K562 (cell line): ENCODE data around the gene CPOX. TPM values are rescaled to one million over a fixed set of nuclear protein-coding genes. Genes with fewer than 3 reads are reported as not detected.

Experiments used
- ARNT ChIP-seq, 2 experiments: fragments of 450-650 bp; IDR thresholded peaks; 2 replicates each; pipeline ENCODE4 v1.6.1; 2016; ENCODE audit warnings: mild to moderate bottlenecking in 1 of 2
- CREBBP ChIP-seq: IDR thresholded peaks from one replicate; pipeline ENCODE4 v1.6.1; 2012; ENCODE audit warnings: low read depth, mild to moderate bottlenecking, control low read depth, inconsistent platforms, low read length
- E2F3 ChIP-seq: fragments of 250-450 bp; sonication (Bioruptor Pico); IDR thresholded peaks from 2 replicates; pipeline ENCODE4 v1.4.0; 2020; ENCODE audit warnings: mild to moderate bottlenecking
- EP400 ChIP-seq: fragments of 450-650 bp; IDR thresholded peaks from 2 replicates; pipeline ENCODE4 v1.6.1; 2017; ENCODE audit warnings: antibody characterized with exemption, mild to moderate bottlenecking, moderate library complexity
- L3MBTL2 ChIP-seq: fragments of 450-650 bp; IDR thresholded peaks from 2 replicates; pipeline ENCODE4 v1.6.1; 2016; ENCODE audit warnings: mild to moderate bottlenecking, moderate library complexity
- PML ChIP-seq: IDR thresholded peaks from 2 replicates; pipeline ENCODE4 v1.6.1; 2012; ENCODE audit warnings: low read length, inconsistent platforms
- POU5F1 ChIP-seq: fragments of 150-350 bp; IDR thresholded peaks from 2 replicates; pipeline ENCODE4 v1.6.1; 2014; ENCODE audit warnings: borderline replicate concordance, low read length, low read depth, mild to moderate bottlenecking; ENCODE audit not compliant: partially characterized antibody
- RBM15 ChIP-seq: fragments of 200-400 bp; formaldehyde crosslinking; IDR thresholded peaks from 2 replicates; pipeline ENCODE4 v1.6.1; 2018; ENCODE audit warnings: mild to moderate bottlenecking, low read length, moderate library complexity; ENCODE audit not compliant: insufficient read depth
- SMAD2 ChIP-seq: fragments of 150-350 bp; IDR thresholded peaks from 2 replicates; pipeline ENCODE4 v1.6.1; 2014; ENCODE audit warnings: low read depth, mild to moderate bottlenecking, low read length
- SMARCA4 ChIP-seq: fragments of 450-650 bp; IDR thresholded peaks from 2 replicates; pipeline ENCODE4 v1.6.1; 2016
- SMARCE1 ChIP-seq: fragments of 450-650 bp; IDR thresholded peaks from 2 replicates; pipeline ENCODE4 v1.7.1; 2016; ENCODE audit warnings: mild to moderate bottlenecking
- TAL1 ChIP-seq: fragments of 450-650 bp; IDR thresholded peaks from 2 replicates; pipeline ENCODE4 v1.6.1; 2016; ENCODE audit warnings: mild to moderate bottlenecking
- ZBTB2 ChIP-seq: fragments of 450-650 bp; IDR thresholded peaks from 2 replicates; pipeline ENCODE4 v1.6.1; 2016; ENCODE audit warnings: antibody characterized with exemption
- ZEB2 ChIP-seq: fragments of 450-650 bp; IDR thresholded peaks from 2 replicates; pipeline ENCODE4 v1.6.1; 2016
- ZNF133 ChIP-seq: fragments of 250-450 bp; sonication (Bioruptor Pico); IDR thresholded peaks from 2 replicates; pipeline ENCODE4 v1.4.0; 2020; ENCODE audit warnings: mild to moderate bottlenecking
- ZNF395 ChIP-seq: fragments of 200-800 bp; sonication (Bioruptor generic); IDR thresholded peaks from 2 replicates; pipeline ENCODE4 v1.6.1; 2017; ENCODE audit warnings: missing genetic modification characterization, missing compliant biosample characterization
- polyA plus RNA-seq, 8 experiments: library from polyadenylated mRNA; depleted of rRNA in 4 of 8; stranded (reverse) in 5 of 8; unstranded in 3 of 8; fragments of >200 nt; fragmentation: Nextera tagmentation in 2 of 8; fragmentation: Illumina TruSeq in 1 of 8; extraction: Ambion mirVana in 2 of 8; extraction: Trizol in 1 of 8; gene quantifications; 2 replicates each; pipeline versions ENCODE4 v1.2.1 to v1.2.3, GENCODE V29; 2011 to 2014; ENCODE audit warnings: inconsistent platforms in 1 of 8, missing spikeins in 1 of 8
- total RNA-seq, 7 experiments: library from RNA; depleted of rRNA in 6 of 7; stranded (reverse); fragments of >200 nt in 6 of 7; fragmentation: Illumina TruSeq in 2 of 7; extraction: Trizol in 2 of 7; gene quantifications; 2 replicates each; pipeline versions ENCODE4 v1.2.1 to v1.2.3, GENCODE V29; 2011 to 2021; ENCODE audit warnings: low replicate concordance in 1 of 7
- TF ChIP-seq, protein P1 (sequence below): sonication (generic); formaldehyde crosslinking; IDR thresholded peaks from 2 replicates; pipeline ENCODE4 v1.5.0; 2020; ENCODE audit warnings: missing genetic modification reagents
- TF ChIP-seq, protein P2 (sequence below), 2 experiments: IDR thresholded peaks in 1 of 2; conservative IDR thresholded peaks in 1 of 2; 2 replicates each; pipeline ENCODE4 v1.6.1; 2016; ENCODE audit warnings: low read depth in 2 of 2, mild to moderate bottlenecking in 1 of 2, missing compliant biosample characterization in 1 of 2, missing genetic modification characterization in 1 of 2, moderate library complexity in 1 of 2
- TF ChIP-seq, protein P3 (sequence below): fragments of 450-650 bp; IDR thresholded peaks from 2 replicates; pipeline ENCODE4 v1.6.1; 2016; ENCODE audit warnings: mild to moderate bottlenecking
- TF ChIP-seq, protein P4 (sequence below): fragments of 450-650 bp; formaldehyde crosslinking; conservative IDR thresholded peaks from 2 replicates; pipeline ENCODE4 v1.4.0; 2022; ENCODE audit warnings: mild to moderate bottlenecking, missing genetic modification characterization

The CPOX gene
- total and polyA plus RNA-seq, 9 of the 15 experiments (the other 6 are each of a cell fraction or from before 2014, with no cell fraction given), result 14.6 to 82.1 (median 24.8) TPM

DNA sequence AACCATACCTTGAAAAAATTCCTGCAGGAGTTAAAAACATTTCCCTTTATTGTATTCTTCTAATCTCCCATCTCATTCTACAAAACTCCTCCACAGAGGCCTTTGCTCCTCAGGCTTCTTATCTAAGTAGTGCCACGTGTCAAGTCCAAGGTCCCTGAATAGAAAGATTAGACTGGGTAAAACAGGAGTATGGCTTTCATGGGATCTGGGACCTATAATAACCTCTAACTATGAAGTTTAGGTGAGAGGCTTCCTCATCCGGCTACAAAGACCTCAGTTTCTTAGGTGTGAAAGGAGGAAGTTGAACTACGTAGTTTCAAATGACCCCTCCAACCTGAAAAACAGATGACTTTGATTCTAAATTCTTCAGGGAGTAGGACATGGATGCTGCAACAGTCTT, 41.7 kb downstream of the CPOX start (continued):
- TF ChIP-seq SMAD2, result no peak
- TF ChIP-seq SMARCE1, result peak; percentile 69
- TF ChIP-seq RBM15, result no peak
- no peak for TF ChIP-seq ZNF395 (CRISPR knock-in tag)
- no peak for TF ChIP-seq ZNF133 (CRISPR knock-in tag)
- TF ChIP-seq L3MBTL2, result peak; percentile 89
- TF ChIP-seq ZBTB2, result no peak
- TF ChIP-seq, protein P1, sequence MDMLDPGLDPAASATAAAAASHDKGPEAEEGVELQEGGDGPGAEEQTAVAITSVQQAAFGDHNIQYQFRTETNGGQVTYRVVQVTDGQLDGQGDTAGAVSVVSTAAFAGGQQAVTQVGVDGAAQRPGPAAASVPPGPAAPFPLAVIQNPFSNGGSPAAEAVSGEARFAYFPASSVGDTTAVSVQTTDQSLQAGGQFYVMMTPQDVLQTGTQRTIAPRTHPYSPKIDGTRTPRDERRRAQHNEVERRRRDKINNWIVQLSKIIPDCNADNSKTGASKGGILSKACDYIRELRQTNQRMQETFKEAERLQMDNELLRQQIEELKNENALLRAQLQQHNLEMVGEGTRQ, result peak; percentile 13; the same call in 1 of the 2 replicates
- TF ChIP-seq E2F3, result no peak
- TF ChIP-seq, protein P2, sequence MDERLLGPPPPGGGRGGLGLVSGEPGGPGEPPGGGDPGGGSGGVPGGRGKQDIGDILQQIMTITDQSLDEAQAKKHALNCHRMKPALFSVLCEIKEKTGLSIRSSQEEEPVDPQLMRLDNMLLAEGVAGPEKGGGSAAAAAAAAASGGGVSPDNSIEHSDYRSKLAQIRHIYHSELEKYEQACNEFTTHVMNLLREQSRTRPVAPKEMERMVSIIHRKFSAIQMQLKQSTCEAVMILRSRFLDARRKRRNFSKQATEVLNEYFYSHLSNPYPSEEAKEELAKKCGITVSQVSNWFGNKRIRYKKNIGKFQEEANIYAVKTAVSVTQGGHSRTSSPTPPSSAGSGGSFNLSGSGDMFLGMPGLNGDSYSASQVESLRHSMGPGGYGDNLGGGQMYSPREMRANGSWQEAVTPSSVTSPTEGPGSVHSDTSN (CRISPR knock-in tag; IDR thresholded peaks at IDR 0.05; ENCODE audit: low read depth), result no peak
- TF ChIP-seq, protein P2 (tag; conservative IDR thresholded peaks at IDR 0.05; ENCODE audit: low read depth), result no peak
- TF ChIP-seq, protein P3, sequence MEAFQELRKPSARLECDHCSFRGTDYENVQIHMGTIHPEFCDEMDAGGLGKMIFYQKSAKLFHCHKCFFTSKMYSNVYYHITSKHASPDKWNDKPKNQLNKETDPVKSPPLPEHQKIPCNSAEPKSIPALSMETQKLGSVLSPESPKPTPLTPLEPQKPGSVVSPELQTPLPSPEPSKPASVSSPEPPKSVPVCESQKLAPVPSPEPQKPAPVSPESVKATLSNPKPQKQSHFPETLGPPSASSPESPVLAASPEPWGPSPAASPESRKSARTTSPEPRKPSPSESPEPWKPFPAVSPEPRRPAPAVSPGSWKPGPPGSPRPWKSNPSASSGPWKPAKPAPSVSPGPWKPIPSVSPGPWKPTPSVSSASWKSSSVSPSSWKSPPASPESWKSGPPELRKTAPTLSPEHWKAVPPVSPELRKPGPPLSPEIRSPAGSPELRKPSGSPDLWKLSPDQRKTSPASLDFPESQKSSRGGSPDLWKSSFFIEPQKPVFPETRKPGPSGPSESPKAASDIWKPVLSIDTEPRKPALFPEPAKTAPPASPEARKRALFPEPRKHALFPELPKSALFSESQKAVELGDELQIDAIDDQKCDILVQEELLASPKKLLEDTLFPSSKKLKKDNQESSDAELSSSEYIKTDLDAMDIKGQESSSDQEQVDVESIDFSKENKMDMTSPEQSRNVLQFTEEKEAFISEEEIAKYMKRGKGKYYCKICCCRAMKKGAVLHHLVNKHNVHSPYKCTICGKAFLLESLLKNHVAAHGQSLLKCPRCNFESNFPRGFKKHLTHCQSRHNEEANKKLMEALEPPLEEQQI, result 0 out of 2 replicates have a peak, but pooled peaks have one; percentile 40
- 0 out of 2 replicates have a peak, but pooled peaks have one; percentile 38 for TF ChIP-seq ZEB2
- peak; percentile 81 for TF ChIP-seq TAL1
- TF ChIP-seq POU5F1, result no peak
- 0 out of 2 replicates have a peak, but pooled peaks have one; percentile 23 for TF ChIP-seq EP400
- no peak for TF ChIP-seq CREBBP
- TF ChIP-seq, protein P4, sequence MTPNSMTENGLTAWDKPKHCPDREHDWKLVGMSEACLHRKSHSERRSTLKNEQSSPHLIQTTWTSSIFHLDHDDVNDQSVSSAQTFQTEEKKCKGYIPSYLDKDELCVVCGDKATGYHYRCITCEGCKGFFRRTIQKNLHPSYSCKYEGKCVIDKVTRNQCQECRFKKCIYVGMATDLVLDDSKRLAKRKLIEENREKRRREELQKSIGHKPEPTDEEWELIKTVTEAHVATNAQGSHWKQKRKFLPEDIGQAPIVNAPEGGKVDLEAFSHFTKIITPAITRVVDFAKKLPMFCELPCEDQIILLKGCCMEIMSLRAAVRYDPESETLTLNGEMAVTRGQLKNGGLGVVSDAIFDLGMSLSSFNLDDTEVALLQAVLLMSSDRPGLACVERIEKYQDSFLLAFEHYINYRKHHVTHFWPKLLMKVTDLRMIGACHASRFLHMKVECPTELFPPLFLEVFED (CRISPR knock-in tag), result no peak
- TF ChIP-seq SMARCA4, result peak; percentile 77
- peak; percentile 67 for TF ChIP-seq PML
- TF ChIP-seq ARNT (IDR thresholded peaks at IDR 0.05), result peak in 1 of 2 experiments; percentile 24; a peak in 1 of 4 replicates
